GM13976 (cell line): ENCODE measurements around the gene MAP2K4.

Source experiments
- DNase-seq: peaks from one replicate; pipeline ENCODE4 v3.0.0; 2012; ENCODE audit warnings: low spot score
- in situ Hi-C: fragments of 300-500 bp; cut with MboI; formaldehyde crosslinking; loops from one replicate; pipeline ENCODE4 v1.12.0; 2022; ENCODE audit warnings: low sequenced_read_pairs, mixed read lengths, inconsistent platforms; ENCODE audit not compliant: unreplicated experiment
- TF ChIP-seq, protein P1 (sequence below): IDR thresholded peaks from 2 replicates; pipeline ENCODE4 v1.5.1; 2012; ENCODE audit warnings: borderline replicate concordance, mild to moderate bottlenecking; ENCODE audit not compliant: insufficient read depth; ENCODE audit errors: extremely low read depth, missing control alignments, control extremely low read depth

The MAP2K4 gene

DNA sequence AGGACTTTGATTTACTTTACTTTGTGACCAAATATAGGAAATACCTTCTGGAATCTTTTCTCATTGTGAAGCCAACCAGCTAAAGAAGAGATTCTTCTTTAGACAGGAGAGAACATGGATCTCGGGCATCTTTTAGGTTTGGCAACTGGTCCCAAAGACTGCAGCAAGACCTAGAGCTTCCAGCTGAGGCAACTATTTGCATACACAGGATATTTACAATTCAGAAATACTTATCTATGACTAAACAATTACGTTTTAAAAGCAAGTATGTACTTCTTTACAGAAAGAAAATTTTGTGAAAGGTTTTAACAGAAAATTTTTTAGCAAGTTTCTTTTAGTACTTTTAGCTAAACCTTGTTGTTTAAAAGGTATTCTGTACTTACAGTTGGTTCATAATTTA is 106.5 kb downstream of the MAP2K4 start:
- in situ Hi-C loops = no loop called here
- TF ChIP-seq, protein P1, sequence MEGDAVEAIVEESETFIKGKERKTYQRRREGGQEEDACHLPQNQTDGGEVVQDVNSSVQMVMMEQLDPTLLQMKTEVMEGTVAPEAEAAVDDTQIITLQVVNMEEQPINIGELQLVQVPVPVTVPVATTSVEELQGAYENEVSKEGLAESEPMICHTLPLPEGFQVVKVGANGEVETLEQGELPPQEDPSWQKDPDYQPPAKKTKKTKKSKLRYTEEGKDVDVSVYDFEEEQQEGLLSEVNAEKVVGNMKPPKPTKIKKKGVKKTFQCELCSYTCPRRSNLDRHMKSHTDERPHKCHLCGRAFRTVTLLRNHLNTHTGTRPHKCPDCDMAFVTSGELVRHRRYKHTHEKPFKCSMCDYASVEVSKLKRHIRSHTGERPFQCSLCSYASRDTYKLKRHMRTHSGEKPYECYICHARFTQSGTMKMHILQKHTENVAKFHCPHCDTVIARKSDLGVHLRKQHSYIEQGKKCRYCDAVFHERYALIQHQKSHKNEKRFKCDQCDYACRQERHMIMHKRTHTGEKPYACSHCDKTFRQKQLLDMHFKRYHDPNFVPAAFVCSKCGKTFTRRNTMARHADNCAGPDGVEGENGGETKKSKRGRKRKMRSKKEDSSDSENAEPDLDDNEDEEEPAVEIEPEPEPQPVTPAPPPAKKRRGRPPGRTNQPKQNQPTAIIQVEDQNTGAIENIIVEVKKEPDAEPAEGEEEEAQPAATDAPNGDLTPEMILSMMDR = no peak
- DNase-seq = no peak

DNA sequence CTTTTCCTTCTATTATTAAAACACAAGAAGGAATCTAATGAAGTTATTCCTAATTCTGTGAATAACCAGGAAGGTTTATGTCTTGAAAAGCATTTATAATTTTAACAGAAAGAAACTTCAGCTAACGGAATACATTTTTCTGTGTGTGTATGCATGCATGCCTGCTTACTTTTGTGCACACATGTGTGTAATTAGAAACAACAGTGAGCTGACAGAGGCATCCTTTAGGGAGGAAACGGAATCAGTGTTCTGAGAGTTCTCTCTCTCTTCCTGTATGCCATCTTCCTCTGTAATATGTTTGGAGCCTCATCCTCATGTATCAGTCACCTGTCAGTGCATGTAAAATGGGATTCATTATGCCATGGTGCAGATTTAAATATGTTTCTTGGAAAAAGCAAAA is 107.0 kb downstream of the MAP2K4 start:
- DNase-seq = no peak
- TF ChIP-seq, protein P1 = no peak

DNA sequence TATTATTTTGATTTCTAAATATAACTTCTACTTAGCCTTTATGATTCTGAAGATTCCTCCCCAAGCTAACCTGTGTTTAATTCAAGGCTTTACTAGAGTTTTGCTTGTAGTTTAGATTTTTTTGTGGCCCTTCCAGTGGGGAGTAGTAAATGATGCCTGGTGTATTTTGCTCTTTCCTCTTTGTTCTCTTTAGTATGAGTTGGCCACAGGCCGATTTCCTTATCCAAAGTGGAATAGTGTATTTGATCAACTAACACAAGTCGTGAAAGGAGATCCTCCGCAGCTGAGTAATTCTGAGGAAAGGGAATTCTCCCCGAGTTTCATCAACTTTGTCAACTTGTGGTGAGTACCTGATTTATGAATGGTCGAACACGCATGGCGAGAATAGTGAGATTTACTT is 108.3 kb downstream of the MAP2K4 start:
- TF ChIP-seq, protein P1 = no peak
- no peak for DNase-seq
- in situ Hi-C loops = no loop called here

More for the DNA sequence above, 107.0 kb downstream of the MAP2K4 start:
- in situ Hi-C loops = no loop called here

DNA sequence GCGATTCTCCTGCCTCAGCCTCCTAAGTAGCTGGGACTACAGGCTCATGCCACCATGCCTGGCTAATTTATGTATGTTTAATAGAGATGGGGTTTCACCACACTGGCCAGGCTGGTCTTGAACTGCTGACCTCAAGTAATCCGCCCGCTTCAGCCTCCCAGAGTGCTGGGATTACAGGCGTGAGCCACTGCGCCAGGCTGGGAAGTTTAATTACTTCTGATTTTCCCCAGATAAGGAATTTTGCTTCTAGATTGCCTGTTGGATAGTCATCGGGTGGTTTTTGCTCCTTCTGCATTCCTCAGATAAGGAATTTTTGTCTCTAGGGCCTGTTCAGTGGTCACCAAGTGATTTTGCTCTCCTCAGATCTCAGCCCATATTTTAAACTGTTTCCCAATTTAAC is 112.5 kb downstream of the MAP2K4 start:
- TF ChIP-seq, protein P1 = no peak
- no peak for DNase-seq
- in situ Hi-C loops = no loop called here

GRCh38 chr17:12134101-12134500 is 113.4 kb downstream of the MAP2K4 start:
- no peak for DNase-seq
- TF ChIP-seq, protein P1 = no peak
- in situ Hi-C loops = no loop called here

- no peak for DNase-seq
- in situ Hi-C loops = no loop called here
- TF ChIP-seq, protein P1 = no peak
Measured at GRCh38 chr17:12134587-12134986, 113.9 kb downstream of the MAP2K4 start.

DNA sequence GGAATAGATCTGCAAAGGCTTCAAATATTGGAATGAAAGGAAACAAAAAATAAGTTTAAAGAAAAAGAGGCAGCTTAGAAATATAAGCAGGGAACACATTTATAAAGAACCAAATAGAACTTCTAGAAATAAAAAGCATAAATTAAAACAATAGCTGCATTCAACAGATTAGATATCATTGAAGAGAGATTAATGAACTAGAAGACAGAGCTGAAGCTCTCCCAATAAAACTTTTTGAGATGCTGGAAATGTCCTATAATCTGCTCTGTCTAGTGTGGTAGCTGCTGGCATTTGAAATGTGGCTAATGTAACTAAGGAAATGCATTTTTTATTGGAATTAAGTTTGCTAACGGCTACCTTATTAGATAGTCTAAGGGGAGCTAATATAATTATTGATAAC is 115.6 kb downstream of the MAP2K4 start:
- in situ Hi-C loops = no loop called here
- no peak for DNase-seq

More for the DNA sequence above, 115.6 kb downstream of the MAP2K4 start:
- TF ChIP-seq, protein P1 = no peak
